ENCODE measurements around the gene SCD5.

- no peak for TF ChIP-seq POLR2AphosphoS5 (IDR thresholded peaks at IDR 0.05; ENCODE audit: low read depth)
- TF ChIP-seq, protein P1, sequence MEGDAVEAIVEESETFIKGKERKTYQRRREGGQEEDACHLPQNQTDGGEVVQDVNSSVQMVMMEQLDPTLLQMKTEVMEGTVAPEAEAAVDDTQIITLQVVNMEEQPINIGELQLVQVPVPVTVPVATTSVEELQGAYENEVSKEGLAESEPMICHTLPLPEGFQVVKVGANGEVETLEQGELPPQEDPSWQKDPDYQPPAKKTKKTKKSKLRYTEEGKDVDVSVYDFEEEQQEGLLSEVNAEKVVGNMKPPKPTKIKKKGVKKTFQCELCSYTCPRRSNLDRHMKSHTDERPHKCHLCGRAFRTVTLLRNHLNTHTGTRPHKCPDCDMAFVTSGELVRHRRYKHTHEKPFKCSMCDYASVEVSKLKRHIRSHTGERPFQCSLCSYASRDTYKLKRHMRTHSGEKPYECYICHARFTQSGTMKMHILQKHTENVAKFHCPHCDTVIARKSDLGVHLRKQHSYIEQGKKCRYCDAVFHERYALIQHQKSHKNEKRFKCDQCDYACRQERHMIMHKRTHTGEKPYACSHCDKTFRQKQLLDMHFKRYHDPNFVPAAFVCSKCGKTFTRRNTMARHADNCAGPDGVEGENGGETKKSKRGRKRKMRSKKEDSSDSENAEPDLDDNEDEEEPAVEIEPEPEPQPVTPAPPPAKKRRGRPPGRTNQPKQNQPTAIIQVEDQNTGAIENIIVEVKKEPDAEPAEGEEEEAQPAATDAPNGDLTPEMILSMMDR (IDR thresholded peaks at IDR 0.05; ENCODE audit: insufficient read depth, low read length) = no peak
- no peak for TF ChIP-seq GABPA (IDR thresholded peaks at IDR 0.05; ENCODE audit: low read depth)
- TF ChIP-seq, protein P2, sequence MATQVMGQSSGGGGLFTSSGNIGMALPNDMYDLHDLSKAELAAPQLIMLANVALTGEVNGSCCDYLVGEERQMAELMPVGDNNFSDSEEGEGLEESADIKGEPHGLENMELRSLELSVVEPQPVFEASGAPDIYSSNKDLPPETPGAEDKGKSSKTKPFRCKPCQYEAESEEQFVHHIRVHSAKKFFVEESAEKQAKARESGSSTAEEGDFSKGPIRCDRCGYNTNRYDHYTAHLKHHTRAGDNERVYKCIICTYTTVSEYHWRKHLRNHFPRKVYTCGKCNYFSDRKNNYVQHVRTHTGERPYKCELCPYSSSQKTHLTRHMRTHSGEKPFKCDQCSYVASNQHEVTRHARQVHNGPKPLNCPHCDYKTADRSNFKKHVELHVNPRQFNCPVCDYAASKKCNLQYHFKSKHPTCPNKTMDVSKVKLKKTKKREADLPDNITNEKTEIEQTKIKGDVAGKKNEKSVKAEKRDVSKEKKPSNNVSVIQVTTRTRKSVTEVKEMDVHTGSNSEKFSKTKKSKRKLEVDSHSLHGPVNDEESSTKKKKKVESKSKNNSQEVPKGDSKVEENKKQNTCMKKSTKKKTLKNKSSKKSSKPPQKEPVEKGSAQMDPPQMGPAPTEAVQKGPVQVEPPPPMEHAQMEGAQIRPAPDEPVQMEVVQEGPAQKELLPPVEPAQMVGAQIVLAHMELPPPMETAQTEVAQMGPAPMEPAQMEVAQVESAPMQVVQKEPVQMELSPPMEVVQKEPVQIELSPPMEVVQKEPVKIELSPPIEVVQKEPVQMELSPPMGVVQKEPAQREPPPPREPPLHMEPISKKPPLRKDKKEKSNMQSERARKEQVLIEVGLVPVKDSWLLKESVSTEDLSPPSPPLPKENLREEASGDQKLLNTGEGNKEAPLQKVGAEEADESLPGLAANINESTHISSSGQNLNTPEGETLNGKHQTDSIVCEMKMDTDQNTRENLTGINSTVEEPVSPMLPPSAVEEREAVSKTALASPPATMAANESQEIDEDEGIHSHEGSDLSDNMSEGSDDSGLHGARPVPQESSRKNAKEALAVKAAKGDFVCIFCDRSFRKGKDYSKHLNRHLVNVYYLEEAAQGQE (IDR thresholded peaks at IDR 0.05; ENCODE audit: insufficient replicate concordance, low read depth) = no peak
Measured at GRCh38 chr4:82823062-82823461, 24.5 kb upstream of the SCD5 start.

All from HL-60 (cell line).